ENCODE results near the gene SPRING1.

The SPRING1 gene

DNA sequence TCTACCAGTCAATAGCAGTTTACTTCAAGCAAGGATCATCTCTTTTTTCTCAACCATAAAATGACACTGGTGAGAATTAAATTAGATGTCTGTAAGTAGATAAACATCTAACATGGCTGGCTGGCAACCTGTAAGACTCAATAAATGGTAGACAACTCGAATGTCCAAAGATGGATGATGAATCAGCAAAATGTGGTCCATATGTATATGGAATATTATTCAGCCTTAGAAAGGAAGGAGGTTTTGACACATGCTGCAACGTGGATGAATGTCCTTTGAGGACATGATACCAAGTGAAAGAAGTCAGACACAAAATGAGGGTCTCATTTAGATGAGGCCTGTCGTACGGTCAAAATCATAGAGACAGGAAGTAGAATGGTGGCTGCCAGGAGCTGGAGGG, 46.2 kb downstream of the SPRING1 start:
- Histone ChIP-seq H3K4me1 (ENCODE audit: low read length) (peaks cover 49% of the 10 kb centered on the region), H3K4me3 (ENCODE audit: low read length) (no peak overlapping the region), H4K20me1 (ENCODE audit: insufficient read depth, low read length) (no peaks in the 10 kb centered on the region), H3K9ac (ENCODE audit: low read length) (no peak overlapping the region), H3K4me2 (ENCODE audit: low read length) (no peak overlapping the region), H3K27me3 (ENCODE audit: low read depth, low read length) (peaks cover 48% of the 10 kb centered on the region), H3K79me2 (ENCODE audit: low read length) (no peaks in the 10 kb centered on the region), H2AFZ (ENCODE audit: low read depth, low read length) (no peak overlapping the region), H3K36me3 (replicated peaks; ENCODE audit: low read depth, low read length) (no peaks in the 10 kb centered on the region), H3K27ac (ENCODE audit: low read length) (no peak overlapping the region), H3K9me3 (ENCODE audit: insufficient read depth, low read length) (no peaks in the 10 kb centered on the region)
- TF ChIP-seq, protein P1, sequence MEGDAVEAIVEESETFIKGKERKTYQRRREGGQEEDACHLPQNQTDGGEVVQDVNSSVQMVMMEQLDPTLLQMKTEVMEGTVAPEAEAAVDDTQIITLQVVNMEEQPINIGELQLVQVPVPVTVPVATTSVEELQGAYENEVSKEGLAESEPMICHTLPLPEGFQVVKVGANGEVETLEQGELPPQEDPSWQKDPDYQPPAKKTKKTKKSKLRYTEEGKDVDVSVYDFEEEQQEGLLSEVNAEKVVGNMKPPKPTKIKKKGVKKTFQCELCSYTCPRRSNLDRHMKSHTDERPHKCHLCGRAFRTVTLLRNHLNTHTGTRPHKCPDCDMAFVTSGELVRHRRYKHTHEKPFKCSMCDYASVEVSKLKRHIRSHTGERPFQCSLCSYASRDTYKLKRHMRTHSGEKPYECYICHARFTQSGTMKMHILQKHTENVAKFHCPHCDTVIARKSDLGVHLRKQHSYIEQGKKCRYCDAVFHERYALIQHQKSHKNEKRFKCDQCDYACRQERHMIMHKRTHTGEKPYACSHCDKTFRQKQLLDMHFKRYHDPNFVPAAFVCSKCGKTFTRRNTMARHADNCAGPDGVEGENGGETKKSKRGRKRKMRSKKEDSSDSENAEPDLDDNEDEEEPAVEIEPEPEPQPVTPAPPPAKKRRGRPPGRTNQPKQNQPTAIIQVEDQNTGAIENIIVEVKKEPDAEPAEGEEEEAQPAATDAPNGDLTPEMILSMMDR (IDR thresholded peaks at IDR 0.05; ENCODE audit: low read depth, low read length) = no peak
- no peak for TF ChIP-seq EZH2phosphoT487 (IDR thresholded peaks at IDR 0.05; ENCODE audit: low read depth)

DNA sequence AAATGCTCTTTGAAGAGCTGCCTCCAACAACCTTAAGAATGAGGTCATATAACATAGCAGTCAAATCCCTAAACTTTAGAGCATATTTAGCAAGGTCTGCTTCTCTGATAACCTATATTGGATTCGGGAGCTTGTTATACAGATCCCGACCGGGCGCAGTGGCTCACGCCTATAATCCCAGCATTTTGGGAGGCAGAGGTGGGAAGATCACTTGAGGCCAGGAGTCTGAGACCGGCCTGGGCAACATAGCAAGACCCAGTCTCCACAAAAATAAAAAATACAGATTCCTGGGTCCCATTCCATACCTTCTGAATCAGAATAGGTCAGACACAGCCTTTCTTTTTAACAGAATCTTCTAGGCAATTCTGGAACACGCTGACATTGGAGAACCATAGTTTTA, 46.7 kb downstream of the SPRING1 start:
- Histone ChIP-seq H2AFZ (ENCODE audit: low read depth, low read length) (no peak overlapping the region), H3K4me1 (ENCODE audit: low read length) (peaks cover 45% of the 10 kb centered on the region), H3K4me2 (ENCODE audit: low read length) (no peak overlapping the region), H4K20me1 (ENCODE audit: insufficient read depth, low read length) (no peaks in the 10 kb centered on the region), H3K36me3 (replicated peaks; ENCODE audit: low read depth, low read length) (no peaks in the 10 kb centered on the region), H3K27me3 (ENCODE audit: low read depth, low read length) (peaks cover 43% of the 10 kb centered on the region), H3K79me2 (ENCODE audit: low read length) (no peaks in the 10 kb centered on the region), H3K9me3 (ENCODE audit: insufficient read depth, low read length) (no peaks in the 10 kb centered on the region), H3K9ac (ENCODE audit: low read length) (no peak overlapping the region), H3K27ac (ENCODE audit: low read length) (no peak overlapping the region), H3K4me3 (ENCODE audit: low read length) (no peak overlapping the region)
- TF ChIP-seq EZH2phosphoT487 (IDR thresholded peaks at IDR 0.05; ENCODE audit: low read depth) = no peak
- TF ChIP-seq, protein P1 (IDR thresholded peaks at IDR 0.05; ENCODE audit: low read depth, low read length) = no peak

DNA sequence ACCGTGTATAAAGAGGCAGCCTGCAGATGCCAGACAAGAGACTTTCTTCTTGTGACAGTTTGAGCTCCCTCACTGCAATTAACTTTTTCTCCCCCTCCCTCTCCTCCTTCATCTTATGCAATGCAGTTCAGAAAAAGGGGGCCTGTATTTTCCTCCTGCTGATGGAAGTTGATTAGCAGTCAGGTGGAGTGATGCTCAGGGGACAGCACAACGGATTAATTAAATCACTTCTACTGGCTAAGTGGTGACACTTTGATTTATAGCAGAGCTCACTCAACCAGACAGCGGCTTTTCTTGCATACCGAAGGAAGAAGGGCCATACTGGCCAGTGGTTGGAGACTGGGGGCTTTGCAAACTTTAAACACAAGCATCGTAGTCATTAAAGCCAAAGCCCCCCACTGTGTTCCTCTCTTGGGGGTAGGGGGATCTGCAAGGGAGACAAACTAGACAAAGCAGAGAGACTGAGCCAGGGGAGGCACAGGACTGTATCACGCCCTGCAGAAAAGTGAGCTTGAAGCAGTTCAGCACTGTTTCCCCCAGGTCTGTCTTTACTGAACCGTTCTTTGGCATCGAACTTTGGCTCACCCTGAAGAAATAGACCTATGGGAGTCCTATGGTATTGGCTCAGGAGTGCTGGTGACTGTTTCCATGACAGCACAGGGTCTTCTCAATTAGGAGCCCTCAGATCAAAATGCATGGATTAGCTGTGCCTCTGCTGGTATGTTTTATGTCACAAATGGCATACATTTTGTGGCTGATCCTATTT, 47.7 kb downstream of the SPRING1 start:
- H3K4me1 ChIP-seq (ENCODE audit: low read length) = peaks cover 34% of the 10 kb centered on the region
- no peak for TF ChIP-seq EZH2phosphoT487 (IDR thresholded peaks at IDR 0.05; ENCODE audit: low read depth)
- TF ChIP-seq, protein P1 (IDR thresholded peaks at IDR 0.05; ENCODE audit: low read depth, low read length) = no peak

DNA sequence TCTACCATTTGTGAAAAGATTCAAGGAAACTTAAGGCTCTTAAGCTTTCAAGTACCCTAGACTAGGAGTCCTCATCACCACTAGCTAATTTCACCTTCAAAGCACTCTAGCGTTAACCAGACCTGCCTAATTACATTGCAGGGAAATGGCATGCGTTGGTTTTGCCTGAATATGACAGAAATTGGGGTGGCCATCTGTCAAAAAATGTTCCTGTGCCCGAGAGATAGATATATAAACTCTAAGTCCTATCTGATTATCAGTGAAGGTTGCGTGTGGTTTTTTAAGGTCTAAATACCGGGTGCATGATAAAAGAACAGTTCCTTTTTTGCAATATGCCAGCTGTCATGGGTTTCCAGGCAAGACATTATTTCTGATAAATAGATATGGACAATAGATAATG, 48.3 kb downstream of the SPRING1 start:
- H3K27ac ChIP-seq (ENCODE audit: low read length) = no peak overlapping the region
- H3K4me1 ChIP-seq (ENCODE audit: low read length) = peaks cover 28% of the 10 kb centered on the region
- no peak overlapping the region for H2AFZ ChIP-seq (ENCODE audit: low read depth, low read length)
- no peaks in the 10 kb centered on the region for H4K20me1 ChIP-seq (ENCODE audit: insufficient read depth, low read length)
- H3K4me2 ChIP-seq (ENCODE audit: low read length) = peak overlapping the region; percentile 46
- H3K9me3 ChIP-seq (ENCODE audit: insufficient read depth, low read length) = no peaks in the 10 kb centered on the region
- H3K9ac ChIP-seq (ENCODE audit: low read length) = no peak overlapping the region
- TF ChIP-seq, protein P1 (IDR thresholded peaks at IDR 0.05; ENCODE audit: low read depth, low read length) = no peak
- no peak for TF ChIP-seq EZH2phosphoT487 (IDR thresholded peaks at IDR 0.05; ENCODE audit: low read depth)
- H3K79me2 ChIP-seq (ENCODE audit: low read length) = no peaks in the 10 kb centered on the region
- H3K4me3 ChIP-seq (ENCODE audit: low read length) = no peak overlapping the region
- H3K36me3 ChIP-seq (replicated peaks; ENCODE audit: low read depth, low read length) = no peaks in the 10 kb centered on the region
- peaks cover 27% of the 10 kb centered on the region for H3K27me3 ChIP-seq (ENCODE audit: low read depth, low read length)

More for the DNA sequence above, 47.7 kb downstream of the SPRING1 start:
- Histone ChIP-seq H3K27me3 (ENCODE audit: low read depth, low read length) (peaks cover 34% of the 10 kb centered on the region), H3K4me2 (ENCODE audit: low read length) (peak overlapping the region; percentile 46), H3K4me3 (ENCODE audit: low read length) (no peak overlapping the region), H2AFZ (ENCODE audit: low read depth, low read length) (no peak overlapping the region), H4K20me1 (ENCODE audit: insufficient read depth, low read length) (no peaks in the 10 kb centered on the region), H3K9ac (ENCODE audit: low read length) (no peak overlapping the region), H3K9me3 (ENCODE audit: insufficient read depth, low read length) (no peaks in the 10 kb centered on the region), H3K27ac (ENCODE audit: low read length) (no peak overlapping the region), H3K79me2 (ENCODE audit: low read length) (no peaks in the 10 kb centered on the region), H3K36me3 (replicated peaks; ENCODE audit: low read depth, low read length) (no peaks in the 10 kb centered on the region)
